Measurements from ENCODE around the gene PIP4P1.

The PIP4P1 gene

GRCh38 chr14:20412411-20412810 lies 48.8 kb downstream of the PIP4P1 start:
- H3K4me3 ChIP-seq (ENCODE audit: low read length), result peak overlapping the region; percentile 67
- H3K36me3 ChIP-seq (ENCODE audit: control insufficient read depth, insufficient read depth, low read length), result no peaks in the 10 kb centered on the region
- no peaks in the 10 kb centered on the region for H3K9me3 ChIP-seq (ENCODE audit: control insufficient read depth, low read length)
- peaks cover 42% of the 10 kb centered on the region for H3K4me1 ChIP-seq (ENCODE audit: control insufficient read depth, insufficient read depth, low read length)
- peak overlapping the region; percentile 92 for H3K9ac ChIP-seq (ENCODE audit: low read length)
- H3K27me3 ChIP-seq (ENCODE audit: control insufficient read depth, insufficient read depth, low read length), result no peaks in the 10 kb centered on the region

- Histone ChIP-seq H3K36me3 (ENCODE audit: control insufficient read depth, insufficient read depth, low read length) (peaks cover 10% of the 10 kb centered on the region), H3K9me3 (ENCODE audit: control insufficient read depth, low read length) (no peaks in the 10 kb centered on the region), H3K4me1 (ENCODE audit: control insufficient read depth, insufficient read depth, low read length) (peaks cover 18% of the 10 kb centered on the region), H3K4me3 (ENCODE audit: low read length) (no peak overlapping the region), H3K27me3 (ENCODE audit: control insufficient read depth, insufficient read depth, low read length) (no peaks in the 10 kb centered on the region), H3K9ac (ENCODE audit: low read length) (no peak overlapping the region)
These were observed 52.0 kb downstream of the PIP4P1 start for GRCh38 chr14:20409226-20409625.

Data from mucosa of stomach (tissue), 1 donor.